HG03520 (cell line): ENCODE data around the gene NTHL1.
"Not testable (repeated sequence)": the region's sequence is repeated elsewhere in the genome, so short reads cannot be mapped to it uniquely, and the experiment has no call there.

Source experiments
- ATAC-seq: cut with Tn5 transposase; IDR thresholded peaks from one replicate; pipeline ENCODE4 v1.9.1; 2021; ENCODE audit warnings: mild to moderate bottlenecking, moderate library complexity; ENCODE audit not compliant: unreplicated experiment

Gene NTHL1

GRCh38 chr16:2042986-2043666, 4.5 kb downstream of the NTHL1 start:
- ATAC-seq: no peak

- no peak for ATAC-seq
These were observed 5.3 kb downstream of the NTHL1 start for GRCh38 chr16:2042171-2042985.

GRCh38 chr16:2040787-2041522, 6.7 kb downstream of the NTHL1 start:
- no peak for ATAC-seq

GRCh38 chr16:2040041-2040786, 7.4 kb downstream of the NTHL1 start:
- ATAC-seq: no peak

GRCh38 chr16:2039274-2040031, 8.2 kb downstream of the NTHL1 start:
- no peak for ATAC-seq

- no peak for ATAC-seq
These were observed 9.0 kb downstream of the NTHL1 start for GRCh38 chr16:2038382-2039231.

- ATAC-seq: no peak
These were observed 9.8 kb downstream of the NTHL1 start for GRCh38 chr16:2037647-2038381.

GRCh38 chr16:2037115-2037514, 10.5 kb downstream of the NTHL1 start:
- ATAC-seq: no peak

GRCh38 chr16:2036200-2036966, 11.3 kb downstream of the NTHL1 start:
- no peak for ATAC-seq

- ATAC-seq: no peak
These were observed 12.0 kb downstream of the NTHL1 start for GRCh38 chr16:2035431-2036199.

GRCh38 chr16:2034696-2035430, 12.8 kb downstream of the NTHL1 start:
- ATAC-seq: no peak

GRCh38 chr16:2033909-2034695, 13.5 kb downstream of the NTHL1 start:
- not testable (repeated sequence) for ATAC-seq

GRCh38 chr16:2033057-2033908, 14.4 kb downstream of the NTHL1 start:
- no peak for ATAC-seq

- no peak for ATAC-seq
These were observed 15.2 kb downstream of the NTHL1 start for GRCh38 chr16:2032285-2033056.
